Colonic mucosa (tissue), 4 donors: Measurements from ENCODE around the gene EPC1. TPM values are rescaled to one million over a fixed set of nuclear protein-coding genes. Genes with fewer than 3 reads are reported as not detected.

ENCODE experiments used
- DNase-seq: peaks from one replicate; pipeline ENCODE4 v3.0.0-alpha.2; 2020
- H3K27ac ChIP-seq: fragments of 200-600 bp; one replicate; pipeline ENCODE4 v1.8.0; 2021
- H3K27me3 ChIP-seq: fragments of 200-600 bp; one replicate; pipeline ENCODE4 v1.8.0; 2021
- H3K36me3 ChIP-seq: fragments of 200-600 bp; one replicate; pipeline ENCODE4 v1.8.0; 2021
- H3K4me1 ChIP-seq: fragments of 200-600 bp; one replicate; pipeline ENCODE4 v1.8.0; 2021; ENCODE audit warnings: mild to moderate bottlenecking
- H3K4me3 ChIP-seq: fragments of 200-600 bp; one replicate; pipeline ENCODE4 v1.8.0; 2021
- H3K9ac ChIP-seq, 2 donors: one replicate each; pipeline ENCODE4 v1.7.0; 2013; ENCODE audit warnings: control low read depth in 2 of 2, low read depth in 2 of 2, low read length in 2 of 2
- H3K9me3 ChIP-seq: fragments of 200-600 bp; one replicate; pipeline ENCODE4 v1.8.0; 2021
- CTCF ChIP-seq: fragments of 200-600 bp; IDR thresholded peaks from one replicate; pipeline ENCODE4 v1.8.0; 2022; ENCODE audit warnings: antibody characterized with exemption, mild to moderate bottlenecking
- intact Hi-C: fragments of 100-400 bp; cut with DNase I; formaldehyde crosslinking; loops from one replicate; pipeline ENCODE4 v1.14.1; 2022
- total RNA-seq, 2 donors: library from RNA; stranded (reverse); fragmentation: NEBNext Ultra II Directional in 1 of 2; extraction: Animal tissue kit (Norgen Biotek cat#: 25700) in 1 of 2; gene quantifications; one replicate each; pipeline ENCODE4 v1.2.1, GENCODE V29; 2021
- donor health status: healthy.
- donor health status: DM: no; HTN: no; CAD: no.
- donor health status: DM: no; HTN: no; CAD: no.

The EPC1 gene
- total RNA-seq, 2 donors from 2014 or later: 24.5 to 30.9 TPM

DNA sequence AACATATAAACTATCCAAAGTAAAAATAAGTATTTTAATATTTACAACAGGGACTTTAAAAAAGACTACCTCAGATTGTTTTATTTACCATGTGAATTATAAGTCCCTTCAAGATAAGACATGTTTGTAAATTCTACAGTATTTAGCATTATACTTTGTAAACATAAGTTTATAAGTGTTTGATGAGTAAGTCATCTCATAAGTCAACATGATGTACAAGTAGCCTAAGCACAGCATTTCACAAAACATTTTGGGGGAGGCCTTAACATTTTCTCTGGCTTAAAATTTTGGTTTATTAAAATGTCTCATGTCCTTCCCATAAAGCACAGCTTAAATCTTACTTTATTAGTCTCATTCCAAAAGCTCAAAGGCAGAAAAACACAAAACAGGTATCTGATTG lies 15.4 kb downstream of the EPC1 start:
- H3K4me3 ChIP-seq: no peak overlapping the region
- H3K4me1 ChIP-seq: peaks cover 23% of the 10 kb centered on the region
- DNase-seq: no peak
- no peak for TF ChIP-seq CTCF
- H3K27ac ChIP-seq: no peak overlapping the region
- no peaks in the 10 kb centered on the region for H3K27me3 ChIP-seq
- H3K9ac ChIP-seq: no peak overlapping the region
- H3K9me3 ChIP-seq: no peaks in the 10 kb centered on the region
- no peaks in the 10 kb centered on the region for H3K36me3 ChIP-seq
- intact Hi-C loops: no loop called here

- TF ChIP-seq CTCF: no peak
- Histone ChIP-seq H3K27me3 (no peaks in the 10 kb centered on the region), H3K27ac (no peak overlapping the region), H3K9me3 (no peaks in the 10 kb centered on the region), H3K9ac (no peak overlapping the region), H3K4me3 (no peak overlapping the region), H3K36me3 (no peaks in the 10 kb centered on the region), H3K4me1 (peaks cover 23% of the 10 kb centered on the region)
- intact Hi-C loops: no loop called here
- no peak for DNase-seq
Observed at GRCh38 chr10:32330214-32330613, 16.7 kb downstream of the EPC1 start.

DNA sequence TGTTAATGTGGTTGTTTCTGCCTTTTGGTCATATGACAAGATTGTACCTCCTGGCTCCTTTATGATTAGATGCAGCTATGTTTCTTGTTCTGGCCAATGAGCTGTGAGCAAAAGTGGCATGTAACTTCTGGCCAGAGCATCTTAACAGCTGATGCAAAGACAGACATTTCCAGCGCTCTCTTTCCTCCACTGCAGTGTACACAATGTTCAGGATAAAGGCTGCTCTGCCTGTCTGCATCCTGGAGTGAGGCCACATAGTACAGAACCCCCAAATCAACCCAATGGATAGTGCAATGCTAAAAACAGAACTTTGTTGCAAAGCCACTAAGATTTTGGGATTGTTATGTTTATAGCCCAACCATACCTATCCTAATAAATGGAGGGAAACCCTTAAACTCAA lies 17.9 kb downstream of the EPC1 start:
- Histone ChIP-seq H3K9me3 (no peaks in the 10 kb centered on the region), H3K36me3 (no peaks in the 10 kb centered on the region), H3K27me3 (no peaks in the 10 kb centered on the region), H3K9ac (no peak overlapping the region), H3K27ac (no peak overlapping the region), H3K4me3 (no peak overlapping the region), H3K4me1 (peaks cover 14% of the 10 kb centered on the region)
- TF ChIP-seq CTCF: no peak
- DNase-seq: no peak
- intact Hi-C loops: no loop called here

GRCh38 chr10:32328499-32328898 lies 18.5 kb downstream of the EPC1 start:
- intact Hi-C loops: no loop called here
- H3K4me1 ChIP-seq: peaks cover 14% of the 10 kb centered on the region

DNA sequence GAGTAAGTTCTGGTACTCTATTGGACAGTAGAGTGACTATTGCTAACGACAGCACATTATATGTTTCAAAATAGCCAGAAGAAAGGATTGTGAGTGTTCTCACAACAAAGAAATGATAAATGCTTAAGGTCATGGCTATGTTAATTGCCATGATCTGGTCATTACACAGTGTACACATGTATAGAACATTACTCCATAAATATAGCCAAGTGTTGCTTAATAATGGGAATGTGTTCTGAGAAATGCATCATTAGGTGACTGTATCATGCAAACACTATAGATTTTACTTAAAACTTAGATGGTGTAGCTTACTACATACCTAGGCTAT lies 19.6 kb downstream of the EPC1 start:
- Histone ChIP-seq H3K9ac (no peak overlapping the region), H3K9me3 (no peaks in the 10 kb centered on the region), H3K36me3 (no peaks in the 10 kb centered on the region), H3K27me3 (no peaks in the 10 kb centered on the region), H3K4me1 (peaks cover 9% of the 10 kb centered on the region), H3K4me3 (no peak overlapping the region), H3K27ac (no peak overlapping the region)
- intact Hi-C loops: no loop called here
- no peak for TF ChIP-seq CTCF
- DNase-seq: no peak

More at GRCh38 chr10:32328499-32328898, 18.5 kb downstream of the EPC1 start:
- Histone ChIP-seq H3K9ac (no peak overlapping the region), H3K27ac (no peak overlapping the region), H3K36me3 (no peaks in the 10 kb centered on the region), H3K4me3 (no peak overlapping the region), H3K27me3 (no peaks in the 10 kb centered on the region), H3K9me3 (no peaks in the 10 kb centered on the region)
- DNase-seq: no peak
- no peak for TF ChIP-seq CTCF
